H1 (cell line): ENCODE results near the gene HPRT1. TPM values are rescaled to one million over a fixed set of nuclear protein-coding genes. Genes with fewer than 3 reads are reported as not detected.

Experiments used
- CTCF ChIA-PET: fragments of 300-600 bp; sonication (Branson Sonifier 250); formaldehyde crosslinking; loops from one replicate; lab custom pipeline; 2021; ENCODE audit not compliant: partially characterized antibody; lab: Charles Lee
- POLR2A ChIA-PET: fragments of 300-600 bp; sonication (Branson Sonifier 250); formaldehyde crosslinking; loops from one replicate; lab custom pipeline; 2021; ENCODE audit warnings: inconsistent platforms; ENCODE audit not compliant: partially characterized antibody; lab: Charles Lee
- DNase-seq, 2 experiments: peaks; one replicate each; pipeline versions ENCODE4 v3.0.0 to v3.0.0-alpha.2; 2010 to 2022; ENCODE audit warnings: low spot score in 2 of 2, low read depth in 1 of 2, mixed read lengths in 1 of 2
- FAIRE-seq: peaks from 2 replicates; lab custom pipeline; 2011; peaks lifted over from hg19 to GRCh38; lab: Jason Lieb, UNC
- H2AFZ ChIP-seq: 2 replicates; pipeline ENCODE4 v1.8.1; 2012; ENCODE audit warnings: low read length, inconsistent platforms
- H2AK5ac ChIP-seq: 2 replicates; pipeline ENCODE4 v1.6.1; 2013; ENCODE audit warnings: low read depth, low read length
- H2BK120ac ChIP-seq: replicated peaks from 2 replicates; pipeline ENCODE3; 2013; ENCODE audit warnings: low read depth, low read length, inconsistent platforms
- H2BK12ac ChIP-seq: 2 replicates; pipeline ENCODE4 v1.6.1; 2013; ENCODE audit warnings: low read depth, low read length
- H2BK15ac ChIP-seq: 2 replicates; pipeline ENCODE4 v1.6.1; 2013; ENCODE audit warnings: low read length
- H2BK20ac ChIP-seq: 2 replicates; pipeline ENCODE4 v1.6.1; 2013; ENCODE audit warnings: low read length
- H2BK5ac ChIP-seq: 2 replicates; pipeline ENCODE4 v1.6.1; 2013; ENCODE audit warnings: low read depth, low read length
- H3K14ac ChIP-seq: 2 replicates; pipeline ENCODE4 v1.6.1; 2013; ENCODE audit warnings: inconsistent platforms; ENCODE audit not compliant: insufficient read length
- H3K18ac ChIP-seq: 2 replicates; pipeline ENCODE4 v1.6.1; 2013; ENCODE audit warnings: low read length; ENCODE audit errors: extremely low read depth
- H3K23ac ChIP-seq: 2 replicates; pipeline ENCODE4 v1.6.1; 2013; ENCODE audit warnings: inconsistent platforms; ENCODE audit not compliant: insufficient read length
- H3K23me2 ChIP-seq: 2 replicates; pipeline ENCODE4 v1.6.1; 2013; ENCODE audit warnings: low read depth, low read length
- H3K27ac ChIP-seq: 2 replicates; pipeline ENCODE4 v1.6.1; 2011; ENCODE audit warnings: low read depth, low read length, inconsistent platforms
- H3K27me3 ChIP-seq, 4 experiments: replicated peaks in 1 of 4; 1 replicate in 1 of 4; 2 replicates in 3 of 4; pipeline versions ENCODE4 v1.6.1 to v1.8.1; 2011 to 2013; ENCODE audit warnings: low read length in 3 of 4, mild to moderate bottlenecking in 3 of 4, inconsistent platforms in 2 of 4, mixed read lengths in 2 of 4, moderate library complexity in 1 of 4; ENCODE audit not compliant: control insufficient read depth in 3 of 4, insufficient read depth in 3 of 4; ENCODE audit errors: extremely low read depth in 1 of 4
- H3K36me3 ChIP-seq, 4 experiments: 2 replicates each; pipeline versions ENCODE4 v1.6.1 to v1.8.1; 2011 to 2013; ENCODE audit warnings: mild to moderate bottlenecking in 4 of 4, low read length in 3 of 4, moderate library complexity in 2 of 4, control low read depth in 1 of 4, inconsistent platforms in 1 of 4; ENCODE audit not compliant: insufficient read depth in 4 of 4, control insufficient read depth in 2 of 4
- H3K4ac ChIP-seq: replicated peaks from 2 replicates; pipeline ENCODE3; 2013; ENCODE audit warnings: low read length, low read depth, mixed read lengths, inconsistent platforms; ENCODE audit not compliant: insufficient read length
- H3K4me1 ChIP-seq, 4 experiments: replicated peaks in 1 of 4; 1 replicate in 1 of 4; 2 replicates in 3 of 4; pipeline versions ENCODE4 v1.6.1 to v1.8.1; 2011 to 2013; ENCODE audit warnings: low read length in 3 of 4, inconsistent platforms in 2 of 4, mixed read lengths in 1 of 4; ENCODE audit not compliant: insufficient read depth in 4 of 4, control insufficient read depth in 3 of 4
- H3K4me2 ChIP-seq, 2 experiments: 2 replicates each; pipeline versions ENCODE4 v1.6.1 to v1.8.1; 2011 to 2013; ENCODE audit warnings: low read depth in 2 of 2, low read length in 2 of 2, control low read depth in 1 of 2, inconsistent platforms in 1 of 2, mild to moderate bottlenecking in 1 of 2; ENCODE audit not compliant: insufficient read depth in 1 of 2
- H3K4me3 ChIP-seq, 4 experiments: fragments of 200-600, 300-600 bp in 1 of 4; sonication (generic), shearing (Covaris generic), sonication (Bioruptor Twin) in 1 of 4; 2 replicates each; pipeline versions ENCODE4 v1.5.1 to v1.8.1; 2011 to 2016; ENCODE audit warnings: low read length in 4 of 4, low read depth in 3 of 4, control low read depth in 2 of 4, inconsistent platforms in 2 of 4, mild to moderate bottlenecking in 2 of 4, mixed read lengths in 1 of 4, moderate library complexity in 1 of 4; ENCODE audit not compliant: insufficient read depth in 2 of 4; ENCODE audit errors: extremely low read depth in 1 of 4
- H3K56ac ChIP-seq: replicated peaks from 2 replicates; pipeline ENCODE3; 2013; ENCODE audit warnings: low read depth, mild to moderate bottlenecking, mixed read lengths, low read length, inconsistent platforms; ENCODE audit not compliant: insufficient read length
- H3K79me1 ChIP-seq: 2 replicates; pipeline ENCODE4 v1.6.1; 2013; ENCODE audit warnings: low read depth, low read length, control low read depth
- H3K79me2 ChIP-seq, 2 experiments: 2 replicates each; pipeline versions ENCODE4 v1.6.1 to v1.8.1; 2012 to 2013; ENCODE audit warnings: low read length in 2 of 2, mild to moderate bottlenecking in 2 of 2, inconsistent platforms in 1 of 2; ENCODE audit not compliant: insufficient read depth in 2 of 2, control insufficient read depth in 1 of 2
- H3K9ac ChIP-seq, 4 experiments: replicated peaks in 1 of 4; 1 replicate in 1 of 4; 2 replicates in 3 of 4; pipeline versions ENCODE4 v1.6.1 to v1.8.1; 2011 to 2013; ENCODE audit warnings: low read depth in 3 of 4, low read length in 3 of 4, control low read depth in 2 of 4, mild to moderate bottlenecking in 2 of 4, moderate library complexity in 2 of 4, inconsistent platforms in 1 of 4; ENCODE audit errors: extremely low read depth in 1 of 4
- H3K9me3 ChIP-seq, 2 experiments: 2 replicates each; pipeline versions ENCODE4 v1.6.1 to v1.8.1; 2012 to 2013; ENCODE audit warnings: mild to moderate bottlenecking in 2 of 2, moderate library complexity in 2 of 2, control low read depth in 1 of 2, inconsistent platforms in 1 of 2, low read depth in 1 of 2, low read length in 1 of 2, mixed read lengths in 1 of 2; ENCODE audit not compliant: insufficient read depth in 2 of 2
- H4K20me1 ChIP-seq, 2 experiments: replicated peaks in 1 of 2; 2 replicates each; pipeline versions ENCODE3 to v1.8.1; 2011 to 2013; ENCODE audit warnings: inconsistent platforms in 2 of 2, low read length in 2 of 2, mild to moderate bottlenecking in 1 of 2; ENCODE audit not compliant: insufficient read depth in 2 of 2, control insufficient read depth in 1 of 2
- H4K5ac ChIP-seq: 2 replicates; pipeline ENCODE4 v1.6.1; 2013; ENCODE audit warnings: low read length, low read depth, mixed read lengths, inconsistent platforms; ENCODE audit not compliant: insufficient read length
- H4K8ac ChIP-seq: 2 replicates; pipeline ENCODE4 v1.8.0; 2013; ENCODE audit warnings: mild to moderate bottlenecking, moderate library complexity, low read length, inconsistent platforms; ENCODE audit not compliant: insufficient read depth; ENCODE audit errors: extremely low read depth
- H4K91ac ChIP-seq: replicated peaks from 2 replicates; pipeline ENCODE3; 2013; ENCODE audit warnings: low read length, mixed read lengths, inconsistent platforms; ENCODE audit not compliant: insufficient read length
- CTBP2 ChIP-seq: IDR thresholded peaks from 2 replicates; pipeline ENCODE4 v1.7.0; 2011; ENCODE audit warnings: borderline replicate concordance, mild to moderate bottlenecking, moderate library complexity, mixed read lengths, low read length; ENCODE audit not compliant: insufficient read depth, insufficient read length
- CTCF ChIP-seq, 3 experiments: IDR thresholded peaks; 1 replicate in 2 of 3; 2 replicates in 1 of 3; pipeline versions ENCODE4 v1.5.1 to v1.6.1; 2011; ENCODE audit warnings: low read length in 3 of 3, mild to moderate bottlenecking in 3 of 3, inconsistent platforms in 2 of 3, low read depth in 1 of 3, moderate library complexity in 1 of 3; ENCODE audit not compliant: insufficient read depth in 1 of 3; ENCODE audit errors: control extremely low read depth in 1 of 3
- JUND ChIP-seq: IDR thresholded peaks from 2 replicates; pipeline ENCODE4 v1.6.1; 2011; ENCODE audit warnings: mild to moderate bottlenecking, improper control_type of control experiment, low read length
- WGBS, 2 experiments: shearing (Covaris generic) in 1 of 2; methylation state at CpG; one replicate each; pipeline versions ENCODE4 v1.1.6 to v1.1.7; 2013 to 2015; ENCODE audit warnings: low lambda C conversion rate in 2 of 2, mixed read lengths in 2 of 2, inconsistent platforms in 1 of 2, low coverage in 1 of 2, missing lambda C conversion rate in 1 of 2; ENCODE audit not compliant: insufficient replicate concordance in 2 of 2, insufficient coverage in 1 of 2, insufficient read length in 1 of 2; ENCODE audit errors: extremely low coverage in 1 of 2, missing lambda C conversion rate in 1 of 2; 5-methylcytosine and 5-hydroxymethylcytosine counted together
- polyA plus RNA-seq, 7 experiments: library from polyadenylated mRNA; depleted of rRNA in 3 of 7; stranded (reverse) in 5 of 7; unstranded in 2 of 7; fragments of >200 nt in 5 of 7; fragments of 200-250 nt in 2 of 7; gene quantifications; 1 replicate in 5 of 7; 2 replicates in 1 of 7; 4 replicates in 1 of 7; pipeline versions ENCODE4 v1.2.1 to v1.2.3, GENCODE V29; 2011 to 2013; ENCODE audit warnings: missing spikeins in 2 of 7, mixed read lengths in 2 of 7
- total RNA-seq: library from RNA; stranded (reverse); fragmentation: NEBNext Ultra II Directional; extraction: Animal tissue kit (Norgen Biotek cat#: 25700); gene quantifications from 2 replicates; pipeline ENCODE4 v1.2.1, GENCODE V29; 2021
- TF ChIP-seq, protein P1 (sequence below): IDR thresholded peaks from 2 replicates; pipeline ENCODE4 v1.6.1; 2012; ENCODE audit warnings: inconsistent platforms

HPRT1 gene
- total and polyA plus RNA-seq, 2 of the 8 experiments (the other 6 are each of a cell fraction or from before 2014, with no cell fraction given): 16.9 to 49.5 TPM

DNA sequence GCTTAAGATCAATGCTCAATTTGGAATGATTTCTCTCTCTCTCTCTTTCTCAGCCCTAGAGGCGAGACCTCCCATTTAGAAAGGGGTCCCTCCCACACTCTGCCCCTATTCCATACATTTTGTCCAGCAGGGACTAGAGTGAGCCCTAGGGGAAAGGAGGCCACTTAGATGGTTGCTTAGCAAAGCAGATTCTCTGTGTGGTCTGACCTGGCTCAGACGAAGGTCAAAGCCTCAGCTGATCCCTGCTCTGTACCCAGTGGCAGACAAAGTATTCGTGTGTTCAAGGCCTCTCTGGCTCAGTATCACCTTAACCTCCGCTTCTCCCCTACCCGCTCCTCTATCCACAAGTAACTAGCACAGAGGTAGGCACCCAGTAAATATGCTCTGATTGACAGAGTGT lies 78.4 kb downstream of the HPRT1 start:
- Histone ChIP-seq H4K91ac (no peak overlapping the region), H3K4me3 (no peak overlapping the region), H4K8ac (no peak overlapping the region), H3K14ac (no peak overlapping the region), H2BK5ac (no peak overlapping the region), H2BK15ac (no peak overlapping the region), H2BK120ac (no peak overlapping the region), H3K18ac (no peak overlapping the region), H2BK12ac (no peak overlapping the region), H3K4me1 (peaks cover 0 to 14% (median 4%) of the 10 kb centered on the region in 4 experiments; a peak in 3 of 7 replicates), H3K56ac (no peak overlapping the region), H3K23me2 (no peaks in the 10 kb centered on the region), H3K27ac (no peak overlapping the region), H3K4me2 (no peak overlapping the region), H3K23ac (no peak overlapping the region), H2BK20ac (no peak overlapping the region), H3K36me3 (no peaks in the 10 kb centered on the region), H3K27me3 (peaks cover 0 to 4% (median 3%) of the 10 kb centered on the region in 4 experiments; a peak in 3 of 7 replicates), H4K5ac (no peak overlapping the region), H2AFZ (no peak overlapping the region), H2AK5ac (no peak overlapping the region), H3K9ac (no peak overlapping the region), H3K9me3 (no peaks in the 10 kb centered on the region)
- WGBS, 2 experiments: 89% methylated on average over 4 of the region's 5 CpGs; no CpG with 5 or more reads in 1 of the 2 experiments
- FAIRE-seq: no peak
- ChIA-PET POLR2A (no interaction called here), CTCF (no interaction called here)
- no peak for DNase-seq
- TF ChIP-seq CTBP2 (no peak), CTCF (IDR thresholded peaks at IDR 0.05; ENCODE audit: control extremely low read depth in 1 of 3, insufficient read depth in 1 of 3, low read depth in 1 of 3, low read length in 3 of 3) (no peak), JUND (no peak)
- TF ChIP-seq, protein P1, sequence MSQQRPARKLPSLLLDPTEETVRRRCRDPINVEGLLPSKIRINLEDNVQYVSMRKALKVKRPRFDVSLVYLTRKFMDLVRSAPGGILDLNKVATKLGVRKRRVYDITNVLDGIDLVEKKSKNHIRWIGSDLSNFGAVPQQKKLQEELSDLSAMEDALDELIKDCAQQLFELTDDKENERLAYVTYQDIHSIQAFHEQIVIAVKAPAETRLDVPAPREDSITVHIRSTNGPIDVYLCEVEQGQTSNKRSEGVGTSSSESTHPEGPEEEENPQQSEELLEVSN: no peak
- TF ChIP-seq, all 59 proteins: peak for 0
- no peaks in the 10 kb centered on the region for H3K79me1 ChIP-seq
- no peaks in the 10 kb centered on the region for H3K79me2 ChIP-seq
- no peaks in the 10 kb centered on the region for H4K20me1 ChIP-seq
- H3K4ac ChIP-seq: no peak overlapping the region
